Skin of body (tissue), 2 donors: Measurements from ENCODE around the gene EPS8L3. TPM values are rescaled to one million over a fixed set of nuclear protein-coding genes. Genes with fewer than 3 reads are reported as not detected.
"Not testable (repeated sequence)": the region's sequence is repeated elsewhere in the genome, so short reads cannot be mapped to it uniquely, and the experiment has no call there.

Source experiments
- DNase-seq: peaks from one replicate; lab custom pipeline; 2025; lab: John Stamatoyannopoulos, UW
- total RNA-seq: library from RNA; depleted of rRNA; stranded (reverse); fragments of >200 nt; gene quantifications from one replicate; pipeline ENCODE4 v1.2.3, GENCODE V29; 2014

Gene EPS8L3
- total RNA-seq, 1 donor from 2014 or later: not detected

DNA sequence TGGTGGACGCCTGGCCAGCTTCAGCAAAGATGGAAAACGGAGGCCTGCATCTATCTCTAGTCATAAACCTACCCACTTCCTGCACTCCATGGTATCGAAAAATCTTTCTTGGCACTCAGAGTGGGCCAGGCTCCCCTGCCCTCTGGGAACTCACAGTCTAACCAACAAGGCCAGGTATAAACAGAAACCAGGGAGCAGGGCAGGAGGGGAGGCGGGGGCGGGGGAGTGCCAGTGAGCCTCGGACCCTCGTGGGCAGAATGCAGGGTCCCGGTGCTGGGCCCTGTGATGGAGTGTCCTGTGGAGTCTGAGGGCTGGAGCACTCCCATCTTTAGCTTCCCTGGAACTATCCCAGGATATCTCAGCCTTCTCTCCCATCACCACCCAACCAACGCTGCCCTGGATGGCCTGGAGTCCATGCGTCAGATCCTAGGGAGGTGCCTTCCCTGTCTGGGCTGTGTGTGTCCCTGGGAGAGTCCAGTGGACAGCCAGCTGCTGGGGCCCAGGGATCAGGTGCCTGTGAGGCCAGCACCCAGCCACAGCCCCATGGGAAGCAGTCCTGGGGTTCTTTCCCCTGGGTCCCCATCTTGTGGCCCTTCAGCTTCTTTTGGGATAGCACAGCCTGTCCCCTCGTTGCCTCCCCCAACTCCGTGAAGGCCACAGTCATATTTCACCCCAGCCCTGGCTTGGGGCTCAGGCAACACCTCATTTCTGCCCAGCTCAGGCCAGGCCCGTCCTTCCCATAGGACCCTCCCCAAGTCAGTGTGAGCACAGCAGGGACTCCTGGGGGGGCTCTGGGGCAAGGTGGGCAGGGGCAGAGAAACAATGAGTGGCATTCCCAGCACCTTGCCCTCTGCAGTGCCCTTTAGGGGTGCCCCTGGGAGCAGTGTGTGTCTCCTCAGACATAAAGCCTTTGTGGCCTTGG lies 1.1 kb upstream of the EPS8L3 start:
- no peak for DNase-seq

DNA sequence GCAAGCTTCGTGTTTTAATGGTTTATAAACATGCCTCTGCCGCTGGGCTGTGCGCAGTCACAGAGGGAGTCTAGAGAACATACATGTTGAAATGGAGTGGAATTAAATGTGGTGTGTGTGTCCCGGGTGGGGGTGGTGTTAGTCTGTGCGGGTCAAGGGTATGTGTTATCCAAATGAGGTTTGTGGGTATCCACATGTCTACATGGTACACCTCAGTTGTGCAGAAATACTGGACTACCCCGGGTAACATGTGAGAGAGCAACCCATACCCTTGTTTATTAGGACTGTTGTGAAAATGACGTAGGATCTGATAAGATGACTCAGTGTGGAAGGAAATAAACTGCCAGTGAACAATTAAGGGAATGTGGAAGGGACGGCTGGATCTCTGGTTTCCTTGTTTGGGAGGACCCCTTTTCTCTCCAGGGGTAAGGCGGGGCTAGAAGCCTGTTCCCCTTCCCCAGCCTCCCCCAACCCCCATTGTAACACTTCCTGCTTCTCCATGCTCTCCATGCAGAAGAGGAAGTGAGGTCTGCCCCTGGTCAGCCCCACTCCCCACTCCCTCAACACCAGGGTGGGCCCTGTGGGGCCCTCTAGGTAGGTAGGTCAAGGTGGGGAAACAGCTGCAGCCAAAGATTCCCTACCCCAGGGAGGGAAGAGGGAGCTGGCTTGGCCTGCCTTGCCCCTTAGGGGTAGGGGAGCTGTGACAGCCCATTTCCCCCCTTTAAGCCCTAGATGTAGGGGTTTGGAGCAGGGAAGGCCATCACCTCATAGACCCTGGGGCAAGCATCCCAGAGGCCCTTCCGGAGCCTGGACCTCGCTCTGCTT lies 690 bp downstream of the EPS8L3 start:
- no peak for DNase-seq

DNA sequence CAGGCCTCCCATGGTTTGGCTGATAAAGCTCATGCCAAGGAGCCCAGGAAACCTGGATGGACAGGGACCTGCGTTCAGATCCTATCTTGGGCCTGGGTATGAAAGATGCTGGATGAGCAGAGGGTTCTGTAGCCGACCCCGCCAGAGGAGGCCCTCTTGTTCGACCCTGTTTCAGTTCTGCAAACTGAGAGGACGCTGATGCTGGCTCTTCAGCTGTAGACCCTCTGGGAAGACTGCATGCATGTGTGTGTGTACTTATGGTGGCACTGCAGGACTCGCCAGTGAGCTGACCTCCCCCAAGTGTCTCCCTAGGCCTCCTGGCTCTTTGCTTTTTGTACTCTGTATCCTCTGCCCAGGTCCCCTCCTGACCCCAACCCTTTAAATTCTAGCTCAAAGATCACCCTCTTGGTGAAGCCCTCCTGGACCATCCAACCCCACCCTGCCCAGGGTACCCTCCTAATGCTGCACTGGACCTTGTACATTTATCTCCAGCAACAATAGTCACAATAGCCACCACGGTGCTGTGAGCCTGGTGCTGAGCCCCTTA lies 1.6 kb downstream of the EPS8L3 start:
- no peak for DNase-seq

DNA sequence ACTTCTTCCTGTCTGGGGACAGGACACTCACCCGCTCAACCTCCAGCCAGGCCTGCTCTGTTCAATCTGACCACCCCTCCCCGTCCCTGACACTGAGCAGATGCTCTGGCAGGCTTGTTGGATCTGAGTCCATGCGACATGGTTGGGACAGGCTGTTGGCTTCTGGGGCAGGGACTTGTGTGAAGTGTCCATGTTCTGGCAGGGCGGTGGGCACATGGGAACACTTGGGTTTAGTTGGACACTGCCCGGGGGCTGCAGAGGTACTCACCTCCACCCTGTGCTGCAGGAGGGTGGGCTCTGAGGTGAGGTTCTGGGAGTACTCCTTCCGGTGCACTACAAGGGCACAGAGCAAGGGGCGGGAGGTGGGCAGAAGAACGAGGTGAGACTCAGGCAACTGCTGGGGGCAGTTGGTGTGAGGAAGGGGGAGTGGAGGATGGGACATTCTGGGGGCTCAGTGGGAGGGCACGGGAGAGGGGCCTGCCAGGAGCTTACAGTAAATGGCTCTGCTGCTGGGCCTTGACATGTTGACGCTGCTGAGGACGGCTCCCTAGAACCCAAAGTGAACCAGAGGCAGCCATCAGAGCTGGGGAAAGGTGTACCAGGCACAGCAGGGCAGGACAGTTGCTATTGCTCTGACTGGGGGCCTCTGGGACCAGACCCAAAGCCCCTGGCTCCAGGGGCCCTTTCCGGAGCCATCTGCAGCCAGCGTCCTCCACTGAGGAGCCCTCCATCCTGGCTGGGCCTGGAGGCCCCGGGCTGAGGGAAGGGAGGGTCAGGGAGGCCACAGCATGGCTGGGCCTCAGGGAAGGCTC lies 2.3 kb downstream of the EPS8L3 start:
- DNase-seq: no peak

DNA sequence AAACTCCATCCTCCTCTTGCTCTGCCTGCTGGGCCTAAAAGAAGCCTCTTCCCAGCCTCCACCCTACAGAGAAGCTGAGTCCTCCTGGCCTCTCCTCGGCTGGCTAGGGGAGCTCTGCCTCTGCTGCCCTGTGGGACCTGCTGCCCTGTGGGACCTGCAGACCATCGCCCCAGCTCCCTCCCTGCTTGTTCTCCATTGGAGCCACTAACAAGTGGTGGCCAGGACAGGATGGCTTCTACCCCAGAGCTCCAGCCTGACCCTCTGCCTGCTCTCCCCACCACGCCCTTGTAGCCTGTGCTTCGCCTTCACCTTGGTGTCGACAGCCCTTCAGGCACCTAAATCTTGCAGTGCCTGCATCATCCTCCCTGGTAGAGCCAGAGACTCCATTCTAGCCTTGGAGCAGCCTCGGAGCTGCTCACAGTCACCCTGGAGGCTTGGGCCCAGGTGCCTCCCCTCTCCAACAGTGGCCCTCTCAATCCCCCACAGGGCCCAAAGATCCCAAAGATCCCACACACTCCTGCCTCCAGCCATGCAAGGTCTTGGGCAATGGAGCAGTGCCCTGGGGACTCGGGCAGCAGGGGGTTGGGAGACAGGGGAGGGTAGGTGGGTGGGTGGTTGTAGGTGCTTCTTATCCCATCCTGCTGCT lies 3.0 kb downstream of the EPS8L3 start:
- no peak for DNase-seq

DNA sequence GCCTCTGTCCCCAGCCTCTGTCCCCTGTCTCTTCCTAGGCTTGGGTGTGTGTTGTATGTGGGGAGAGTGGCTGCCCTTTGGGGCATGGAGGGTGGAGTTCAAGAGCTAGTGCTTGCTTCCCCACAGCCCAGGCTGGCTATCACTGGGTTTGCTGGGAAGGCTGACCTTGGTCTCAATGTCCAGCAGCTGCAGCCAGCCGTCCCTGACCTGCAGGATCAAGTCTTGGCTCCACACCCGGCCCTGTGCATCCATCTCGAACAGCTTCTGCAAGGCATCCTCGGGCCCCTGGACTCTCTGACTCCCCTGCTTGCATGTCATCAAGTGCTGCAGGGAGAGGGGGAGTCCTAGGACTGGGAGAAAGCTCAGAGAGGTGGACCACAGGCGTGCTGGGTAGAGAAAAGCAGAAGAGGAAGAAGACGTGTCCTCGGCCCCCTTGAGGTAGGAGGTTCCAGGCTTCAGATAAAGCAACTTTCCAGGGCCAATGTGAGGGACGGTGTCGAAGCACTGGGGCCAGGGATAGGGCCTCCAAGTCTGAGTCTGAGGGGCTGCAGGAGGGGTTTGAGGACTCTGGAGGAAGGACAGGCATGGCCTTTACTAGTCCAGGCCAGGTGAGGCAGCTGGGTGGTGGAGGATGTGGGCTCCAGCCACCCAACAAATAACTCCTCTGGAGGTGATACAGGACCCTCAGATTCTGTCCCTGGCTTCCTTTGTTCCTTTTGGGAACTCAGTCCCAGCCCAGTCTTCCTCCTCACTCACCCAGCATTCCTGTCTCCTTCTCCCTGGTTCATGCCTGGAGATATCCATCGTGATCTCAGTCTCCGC lies 4.0 kb downstream of the EPS8L3 start:
- no peak for DNase-seq

DNA sequence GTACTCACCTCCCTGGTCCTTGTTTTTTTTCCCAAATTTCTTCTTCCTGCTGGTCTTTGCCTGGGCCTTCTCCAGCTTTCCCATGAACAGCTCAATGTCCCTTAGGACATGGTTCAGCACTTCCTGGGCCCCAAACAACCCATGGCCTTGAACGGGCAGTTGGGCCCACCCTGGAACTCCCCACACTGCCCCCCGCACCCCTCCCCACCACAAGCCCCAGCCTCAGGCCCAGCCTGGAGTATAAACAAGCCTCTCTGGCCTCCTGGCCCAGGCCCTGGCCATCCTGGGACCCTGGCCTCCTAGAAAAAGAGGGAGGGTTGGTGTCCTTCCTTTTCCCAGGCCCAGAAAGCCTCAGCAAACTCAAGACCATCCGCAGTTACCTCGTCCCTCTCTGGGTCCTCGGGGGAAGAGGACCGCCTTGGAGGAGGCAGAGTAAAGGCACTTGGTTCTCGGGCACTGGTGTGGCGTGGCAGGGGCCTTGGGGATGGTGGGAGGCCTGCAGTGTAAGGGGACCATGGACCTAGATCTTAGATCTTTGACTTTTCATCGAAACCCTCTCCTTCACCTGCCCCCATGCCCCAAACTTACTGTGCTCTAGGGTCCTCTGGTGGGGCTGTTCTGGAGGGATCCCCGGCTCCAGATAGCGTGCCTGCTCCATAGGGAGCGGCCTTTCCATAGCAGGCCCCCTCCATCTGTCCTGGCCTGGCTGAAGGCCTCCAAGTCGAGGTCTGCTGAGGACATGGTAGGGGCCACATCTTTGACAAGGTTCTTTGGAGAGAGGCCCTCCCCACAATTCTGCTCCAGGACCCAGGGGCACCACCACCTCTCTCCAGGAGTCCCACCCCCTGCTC lies 5.6 kb downstream of the EPS8L3 start:
- DNase-seq: no peak

DNA sequence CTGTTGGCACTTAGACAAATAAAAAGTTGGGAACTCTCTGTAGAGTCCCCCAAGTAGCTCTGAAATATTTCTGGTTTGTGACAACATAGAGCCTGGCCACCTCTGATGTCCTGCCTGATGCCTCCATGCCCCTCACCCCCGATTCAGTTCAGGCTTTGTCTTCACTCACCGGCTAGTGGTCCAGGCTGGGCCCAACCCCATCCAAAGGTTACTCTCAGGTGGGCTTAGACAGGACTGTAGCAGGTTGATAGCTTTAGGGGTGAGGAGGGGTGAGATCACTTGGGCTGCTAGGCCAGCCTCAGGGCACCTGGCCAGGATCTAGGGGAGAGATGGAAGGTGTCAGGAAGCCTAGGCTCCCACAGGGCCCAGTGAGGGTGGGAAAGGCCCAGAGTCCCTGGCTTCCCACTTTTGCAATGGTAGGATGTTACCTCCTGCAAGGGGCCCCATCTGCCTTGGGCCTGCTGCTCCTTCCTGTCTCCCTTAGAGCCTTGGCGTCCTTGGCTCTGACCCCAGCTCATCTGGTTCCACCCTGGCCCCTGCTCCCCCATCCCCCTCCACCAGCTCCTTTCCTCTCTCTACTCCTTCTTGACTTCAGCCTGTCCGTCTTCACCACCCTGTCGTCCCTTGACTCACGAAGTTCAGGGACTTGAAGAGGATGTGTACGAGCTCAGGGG lies 6.7 kb downstream of the EPS8L3 start:
- no peak for DNase-seq

DNA sequence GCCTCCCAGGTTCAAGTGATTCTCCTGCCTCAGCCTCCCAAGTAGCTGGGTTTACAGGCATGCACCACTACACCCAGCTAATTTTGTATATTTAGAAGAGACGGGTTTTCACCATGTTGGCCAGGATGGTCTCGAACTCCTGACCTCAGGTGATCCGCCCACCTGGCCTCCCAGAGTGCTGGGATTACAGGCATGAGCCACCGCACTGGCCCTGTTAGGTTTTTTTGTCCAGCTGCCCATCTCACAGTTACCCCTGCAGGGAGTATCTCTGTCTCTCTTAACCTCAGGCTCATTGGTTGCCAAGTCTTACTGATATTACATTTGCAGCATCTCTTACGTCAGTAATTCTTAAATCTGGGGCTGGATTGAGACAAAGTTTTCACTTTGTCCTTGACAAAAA lies 7.4 kb downstream of the EPS8L3 start:
- not testable (repeated sequence) for DNase-seq

DNA sequence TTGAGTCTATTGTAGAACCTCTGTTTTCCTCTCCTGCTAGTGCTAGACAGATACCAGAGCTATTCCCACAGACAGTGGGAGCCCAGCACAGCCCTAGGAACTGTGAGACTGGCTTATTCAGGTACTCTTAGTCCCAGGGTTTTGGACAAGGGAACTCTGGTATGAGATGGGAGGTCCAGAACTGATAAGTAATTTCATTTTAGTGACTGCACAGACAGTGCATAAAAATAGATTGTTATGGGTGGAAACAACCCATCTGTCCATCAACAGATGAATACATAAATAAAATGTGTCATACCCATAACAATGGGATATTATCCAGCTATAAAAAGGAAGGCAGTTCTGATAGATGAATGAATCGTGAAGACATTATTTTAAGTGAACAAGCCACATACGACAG lies 9.0 kb downstream of the EPS8L3 start:
- no peak for DNase-seq

DNA sequence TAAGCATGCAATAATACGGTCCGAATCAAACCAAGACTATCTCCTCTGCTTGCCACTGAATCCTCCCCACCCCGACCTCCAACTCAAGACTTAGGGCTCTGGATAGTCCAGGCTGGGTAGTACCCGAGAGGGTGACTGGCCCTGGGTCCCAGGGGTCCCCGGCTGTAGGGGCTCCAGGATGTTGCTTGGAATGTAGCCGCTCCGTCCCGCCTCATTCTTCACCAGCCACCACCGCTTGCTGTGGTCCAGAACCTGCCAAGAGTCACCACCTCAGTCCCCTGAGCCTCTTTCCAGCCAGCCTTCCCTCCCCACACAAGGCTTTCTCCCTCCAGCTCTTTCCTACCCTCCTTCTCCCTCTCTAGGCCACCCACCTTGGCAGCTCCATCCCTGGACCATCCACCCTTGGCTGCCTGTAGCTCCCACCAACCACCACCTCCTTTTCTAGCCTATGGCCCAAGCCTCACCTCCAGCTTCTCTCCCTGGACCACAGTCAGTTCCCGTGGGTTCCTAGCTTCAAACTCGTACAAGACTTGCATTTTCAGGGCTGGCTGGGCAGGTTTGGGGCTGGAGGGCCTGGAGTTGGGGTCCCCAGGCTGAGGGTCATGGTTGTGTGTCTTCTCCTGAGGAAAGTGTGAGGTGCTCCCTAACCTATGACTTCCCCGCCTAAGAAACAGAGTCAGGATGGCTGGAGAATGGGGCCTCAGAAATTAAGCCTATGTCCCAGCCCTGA lies 12.0 kb downstream of the EPS8L3 start:
- no peak for DNase-seq

DNA sequence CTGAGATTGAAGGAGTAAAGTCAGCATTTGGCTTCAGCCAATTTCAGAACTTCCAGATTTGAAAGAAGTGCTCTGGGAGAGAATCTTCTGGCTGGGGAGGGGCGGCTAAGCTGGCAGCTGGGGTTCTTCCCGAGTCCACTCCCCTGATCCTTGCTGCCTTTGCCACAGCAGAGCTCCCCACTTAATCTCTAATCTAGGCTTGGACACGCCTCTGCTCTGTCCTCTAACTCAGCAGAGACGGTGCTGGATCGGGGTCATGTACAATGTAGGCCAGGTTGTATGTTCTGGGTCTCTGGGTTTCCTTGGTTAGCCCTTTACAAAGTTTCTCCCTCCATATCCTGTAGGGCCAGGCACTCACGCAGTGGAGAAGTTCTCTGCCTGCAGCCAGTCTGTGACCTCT lies 12.8 kb downstream of the EPS8L3 start:
- DNase-seq: no peak

DNA sequence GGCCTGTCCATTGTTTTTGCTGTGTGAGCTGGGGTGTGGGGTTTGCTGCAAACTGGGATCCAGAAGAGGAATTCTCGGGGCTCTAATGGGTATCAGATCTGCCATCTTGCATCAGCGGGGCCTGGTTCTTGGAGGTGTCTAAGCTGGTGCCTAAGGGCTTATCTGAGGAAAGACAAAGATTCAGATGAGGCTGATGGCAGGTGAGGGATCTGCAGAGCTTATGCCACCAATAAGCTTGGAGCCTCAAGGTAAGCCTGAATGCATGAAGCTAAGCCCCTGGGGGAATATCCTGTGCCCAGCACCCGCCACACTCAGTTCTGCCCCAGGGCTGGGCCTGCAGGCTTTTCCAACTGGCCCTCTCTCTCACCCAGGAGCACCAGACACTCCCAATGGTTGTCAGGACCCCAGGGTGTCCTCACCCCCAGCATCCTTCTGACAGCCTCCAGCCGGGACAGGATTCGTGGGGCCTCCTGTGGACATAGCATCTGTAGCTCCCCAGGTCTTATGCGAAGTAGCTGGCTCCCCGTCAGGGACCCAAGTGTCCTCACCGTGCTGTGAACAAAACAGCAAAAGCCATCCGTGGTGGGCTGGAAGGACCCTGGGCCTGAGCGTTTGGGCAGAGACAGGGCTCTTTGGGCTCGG lies 13.4 kb downstream of the EPS8L3 start:
- DNase-seq: no peak

DNA sequence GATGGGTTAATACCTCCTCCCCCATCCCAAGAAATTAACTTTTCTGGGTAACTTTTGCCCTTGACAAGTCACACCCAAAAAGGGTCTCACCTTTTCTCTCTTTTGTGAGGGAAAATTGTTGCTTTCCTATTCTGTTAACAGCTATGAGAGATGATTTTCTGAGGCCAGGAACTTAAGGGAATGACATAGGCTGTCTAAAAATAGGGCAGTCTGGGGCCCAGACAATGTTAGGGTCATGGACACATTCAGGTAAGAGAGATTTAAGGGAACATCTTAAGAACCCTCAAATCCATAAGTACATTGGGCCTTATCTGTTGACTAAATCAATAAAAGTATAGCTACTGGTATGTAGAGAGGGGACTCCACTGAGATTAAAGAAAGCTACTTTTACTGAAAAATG lies 14.5 kb downstream of the EPS8L3 start:
- DNase-seq: no peak

DNA sequence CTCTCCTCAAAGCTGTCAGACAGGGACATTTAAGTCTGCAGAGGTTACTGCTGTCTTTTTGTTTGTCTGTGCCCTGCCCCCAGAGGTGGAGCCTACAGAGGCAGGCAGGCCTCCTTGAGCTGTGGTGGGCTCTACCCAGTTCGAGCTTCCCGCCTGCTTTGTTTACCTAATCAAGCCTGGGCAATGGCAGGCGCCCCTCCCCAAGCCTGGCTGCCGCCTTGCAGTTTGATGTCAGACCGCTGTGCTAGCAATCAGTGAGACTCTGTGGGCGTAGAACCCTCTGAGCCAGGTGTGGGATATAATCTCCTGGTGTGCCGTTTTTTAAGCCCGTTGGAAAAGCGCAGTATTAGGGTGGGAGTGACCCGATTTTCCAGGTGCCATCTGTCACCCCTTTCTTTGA lies 15.4 kb downstream of the EPS8L3 start:
- DNase-seq: not testable (repeated sequence)

DNA sequence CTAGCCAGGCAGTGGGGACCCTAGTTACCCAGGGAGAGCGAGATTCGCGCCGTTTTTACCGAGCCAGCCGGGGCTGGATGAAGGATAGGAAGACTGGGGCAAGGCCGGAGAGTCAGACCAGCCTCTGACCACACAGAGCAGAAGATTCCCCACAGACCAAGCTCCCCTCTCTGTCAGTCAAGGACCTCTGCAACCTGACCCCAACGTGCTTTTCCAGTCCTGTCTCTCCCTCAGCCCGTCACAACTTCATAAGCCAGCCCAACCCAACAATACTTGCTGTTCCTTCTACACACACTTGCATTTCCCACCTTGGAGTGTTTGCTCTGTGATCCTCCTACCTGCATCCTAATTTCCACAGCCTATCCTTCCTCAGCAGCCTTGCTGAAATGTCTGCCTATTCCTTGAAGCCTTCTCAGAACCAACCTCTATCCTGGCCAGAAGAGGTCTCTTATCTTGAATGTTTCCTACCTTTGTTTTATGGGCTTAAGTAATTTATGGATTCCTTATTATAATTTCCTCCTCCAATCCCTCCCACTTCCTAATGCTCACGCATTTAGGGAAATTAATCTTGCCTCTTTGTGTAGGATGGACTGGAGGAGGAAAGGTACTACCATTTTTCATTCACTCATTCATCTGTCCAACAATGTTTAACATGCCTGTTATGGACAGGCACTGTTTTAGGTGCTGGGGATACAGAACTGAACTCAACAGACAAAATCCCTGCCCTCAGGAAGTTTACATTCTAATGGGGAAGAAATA lies 22.9 kb downstream of the EPS8L3 start, which contains the start of gene GSTM3:
Gene GSTM3 (minus strand): TSS at position 424 of the 759 bp plus-strand sequence. CDS start 751 bp downstream, outside the sequence.
- DNase-seq: no peak
